ENCODE results near the gene S100PBP.

DNA sequence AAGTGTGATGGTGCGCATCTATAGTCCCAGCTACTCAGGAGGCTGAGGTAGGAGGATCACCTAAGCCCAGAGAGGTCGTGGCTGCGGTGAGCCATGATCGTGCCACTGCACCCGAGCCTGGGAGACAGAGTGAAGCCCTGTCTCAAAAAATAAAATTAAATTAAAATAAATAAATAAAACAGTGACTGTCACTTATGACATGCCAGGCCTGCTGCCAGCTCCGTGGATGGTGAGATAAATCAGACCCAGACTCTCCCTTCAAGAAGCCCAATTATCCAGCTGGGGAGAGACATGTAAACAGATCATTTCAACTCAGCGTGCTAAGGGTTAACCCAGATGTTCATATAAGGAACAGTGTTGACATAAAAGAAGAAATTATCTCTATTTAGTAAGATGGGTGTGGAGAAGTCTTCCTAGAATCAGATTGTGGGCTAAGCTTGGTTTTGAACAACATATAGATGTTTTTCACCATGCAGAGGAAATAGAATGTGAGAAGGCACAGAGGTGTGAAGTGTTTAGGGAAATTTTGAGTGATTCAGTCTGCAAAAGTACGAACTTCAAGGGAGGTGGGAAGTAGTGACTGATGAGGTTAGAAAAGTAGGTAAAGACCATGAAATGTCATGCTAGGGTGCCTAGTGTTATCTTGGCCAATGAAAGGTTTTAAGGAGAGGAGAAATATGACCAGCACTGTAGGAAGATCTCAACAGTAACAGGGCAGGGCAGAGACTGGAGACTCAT lies 18.6 kb upstream of the S100PBP start:
- TF ChIP-seq, protein P1, sequence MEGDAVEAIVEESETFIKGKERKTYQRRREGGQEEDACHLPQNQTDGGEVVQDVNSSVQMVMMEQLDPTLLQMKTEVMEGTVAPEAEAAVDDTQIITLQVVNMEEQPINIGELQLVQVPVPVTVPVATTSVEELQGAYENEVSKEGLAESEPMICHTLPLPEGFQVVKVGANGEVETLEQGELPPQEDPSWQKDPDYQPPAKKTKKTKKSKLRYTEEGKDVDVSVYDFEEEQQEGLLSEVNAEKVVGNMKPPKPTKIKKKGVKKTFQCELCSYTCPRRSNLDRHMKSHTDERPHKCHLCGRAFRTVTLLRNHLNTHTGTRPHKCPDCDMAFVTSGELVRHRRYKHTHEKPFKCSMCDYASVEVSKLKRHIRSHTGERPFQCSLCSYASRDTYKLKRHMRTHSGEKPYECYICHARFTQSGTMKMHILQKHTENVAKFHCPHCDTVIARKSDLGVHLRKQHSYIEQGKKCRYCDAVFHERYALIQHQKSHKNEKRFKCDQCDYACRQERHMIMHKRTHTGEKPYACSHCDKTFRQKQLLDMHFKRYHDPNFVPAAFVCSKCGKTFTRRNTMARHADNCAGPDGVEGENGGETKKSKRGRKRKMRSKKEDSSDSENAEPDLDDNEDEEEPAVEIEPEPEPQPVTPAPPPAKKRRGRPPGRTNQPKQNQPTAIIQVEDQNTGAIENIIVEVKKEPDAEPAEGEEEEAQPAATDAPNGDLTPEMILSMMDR (conservative IDR thresholded peaks at IDR 0.05; ENCODE audit: low read depth, low read length) = no peak
- TF ChIP-seq NFE2L2 (IDR thresholded peaks at IDR 0.05; ENCODE audit: low read depth, low read length) = no peak
- TF ChIP-seq CEBPB (IDR thresholded peaks at IDR 0.05; ENCODE audit: low read depth, low read length) = no peak
- no peak for TF ChIP-seq BHLHE40 (IDR thresholded peaks at IDR 0.05; ENCODE audit: low read depth, low read length)
- TF ChIP-seq, protein P2, sequence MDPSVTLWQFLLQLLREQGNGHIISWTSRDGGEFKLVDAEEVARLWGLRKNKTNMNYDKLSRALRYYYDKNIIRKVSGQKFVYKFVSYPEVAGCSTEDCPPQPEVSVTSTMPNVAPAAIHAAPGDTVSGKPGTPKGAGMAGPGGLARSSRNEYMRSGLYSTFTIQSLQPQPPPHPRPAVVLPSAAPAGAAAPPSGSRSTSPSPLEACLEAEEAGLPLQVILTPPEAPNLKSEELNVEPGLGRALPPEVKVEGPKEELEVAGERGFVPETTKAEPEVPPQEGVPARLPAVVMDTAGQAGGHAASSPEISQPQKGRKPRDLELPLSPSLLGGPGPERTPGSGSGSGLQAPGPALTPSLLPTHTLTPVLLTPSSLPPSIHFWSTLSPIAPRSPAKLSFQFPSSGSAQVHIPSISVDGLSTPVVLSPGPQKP (IDR thresholded peaks at IDR 0.05; ENCODE audit: borderline replicate concordance, low read depth, low read length) = no peak
- no peak for TF ChIP-seq POLR2A (IDR thresholded peaks at IDR 0.05; ENCODE audit: low read depth, low read length)
- TF ChIP-seq, protein P3, sequence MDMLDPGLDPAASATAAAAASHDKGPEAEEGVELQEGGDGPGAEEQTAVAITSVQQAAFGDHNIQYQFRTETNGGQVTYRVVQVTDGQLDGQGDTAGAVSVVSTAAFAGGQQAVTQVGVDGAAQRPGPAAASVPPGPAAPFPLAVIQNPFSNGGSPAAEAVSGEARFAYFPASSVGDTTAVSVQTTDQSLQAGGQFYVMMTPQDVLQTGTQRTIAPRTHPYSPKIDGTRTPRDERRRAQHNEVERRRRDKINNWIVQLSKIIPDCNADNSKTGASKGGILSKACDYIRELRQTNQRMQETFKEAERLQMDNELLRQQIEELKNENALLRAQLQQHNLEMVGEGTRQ (IDR thresholded peaks at IDR 0.05; ENCODE audit: low read depth, low read length) = no peak
